WTC11 (cell line): ENCODE results near the gene ARHGAP8. TPM values are rescaled to one million over a fixed set of nuclear protein-coding genes. Genes with fewer than 3 reads are reported as not detected.

Experiments used
- ATAC-seq: fragments of 200-7000 bp; cut with Tn5 transposase; 2 replicates; pipeline ENCODE4 v1.10.0; 2021; ENCODE audit warnings: mild to moderate bottlenecking, moderate library complexity
- CTCF ChIA-PET: fragments of 300-600 bp; sonication (Branson Sonifier 250); formaldehyde crosslinking; loops from one replicate; lab custom pipeline; 2021; ENCODE audit warnings: antibody characterized with exemption; lab: Charles Lee
- POLR2A ChIA-PET: fragments of 350-600 bp; sonication (Branson Sonifier 250); formaldehyde crosslinking; loops from one replicate; lab custom pipeline; 2021; ENCODE audit warnings: antibody characterized with exemption; lab: Charles Lee
- DNase-seq: peaks from one replicate; pipeline ENCODE4 v3.0.0; 2021; ENCODE audit warnings: low spot score
- H3K27ac Mint-ChIP-seq: 2 replicates; pipeline ENCODE4 v1.8.0; 2021; ENCODE audit warnings: mixed read lengths
- H3K27me3 Mint-ChIP-seq: 2 replicates; pipeline ENCODE4 v1.8.0; 2021; ENCODE audit warnings: low read depth, mild to moderate bottlenecking, moderate library complexity, mixed read lengths
- H3K36me3 Mint-ChIP-seq: 2 replicates; pipeline ENCODE4 v1.8.0; 2021; ENCODE audit warnings: mixed read lengths
- H3K4me1 Mint-ChIP-seq: 2 replicates; pipeline ENCODE4 v1.8.0; 2022; ENCODE audit warnings: mixed read lengths
- H3K4me3 Mint-ChIP-seq: 2 replicates; pipeline ENCODE4 v1.8.0; 2021; ENCODE audit warnings: mild to moderate bottlenecking, moderate library complexity, mixed read lengths
- H3K9me3 Mint-ChIP-seq: 2 replicates; pipeline ENCODE4 v1.8.0; 2021; ENCODE audit warnings: mixed read lengths
- AR ChIP-seq: fragments of 250-450 bp; sonication (Bioruptor Pico); IDR thresholded peaks from 2 replicates; pipeline ENCODE4 v1.9.0; 2021; ENCODE audit warnings: mild to moderate bottlenecking
- CBFB ChIP-seq: sonication (generic); formaldehyde crosslinking; IDR thresholded peaks from 2 replicates; pipeline ENCODE4 v1.8.1; 2022; ENCODE audit warnings: mild to moderate bottlenecking, low read depth, missing genetic modification reagents
- CREM ChIP-seq: sonication (generic); formaldehyde crosslinking; IDR thresholded peaks from 2 replicates; pipeline ENCODE4 v1.8.1; 2022; ENCODE audit warnings: mild to moderate bottlenecking, missing genetic modification reagents, moderate library complexity
- FOXP1 ChIP-seq: sonication (generic); formaldehyde crosslinking; IDR thresholded peaks from 2 replicates; pipeline ENCODE4 v1.8.0; 2022; ENCODE audit warnings: missing genetic modification reagents, mild to moderate bottlenecking, moderate library complexity, borderline replicate concordance
- JUN ChIP-seq: sonication (generic); formaldehyde crosslinking; IDR thresholded peaks from 2 replicates; pipeline ENCODE4 v1.8.0; 2023; ENCODE audit warnings: mild to moderate bottlenecking, missing genetic modification reagents
- KAT7 ChIP-seq: sonication (generic); formaldehyde crosslinking; IDR thresholded peaks from 2 replicates; pipeline ENCODE4 v1.8.1; 2023; ENCODE audit warnings: missing genetic modification reagents, mild to moderate bottlenecking, borderline replicate concordance
- MLX ChIP-seq: sonication (generic); formaldehyde crosslinking; IDR thresholded peaks from 2 replicates; pipeline ENCODE4 v1.8.1; 2023; ENCODE audit warnings: mild to moderate bottlenecking, missing genetic modification reagents, moderate library complexity
- NFE2L1 ChIP-seq: sonication (generic); formaldehyde crosslinking; IDR thresholded peaks from 2 replicates; pipeline ENCODE4 v1.8.1; 2023; ENCODE audit warnings: missing genetic modification reagents
- NR3C1 ChIP-seq: sonication (generic); formaldehyde crosslinking; conservative IDR thresholded peaks from 2 replicates; pipeline ENCODE4 v1.8.1; 2023; ENCODE audit warnings: low read depth, mild to moderate bottlenecking, missing genetic modification reagents
- SOX15 ChIP-seq: fragments of 250-450 bp; sonication (Bioruptor Pico); IDR thresholded peaks from 2 replicates; pipeline ENCODE4 v1.9.0; 2021; ENCODE audit warnings: mild to moderate bottlenecking
- ZNF121 ChIP-seq: sonication (generic); formaldehyde crosslinking; IDR thresholded peaks from 2 replicates; pipeline ENCODE4 v1.8.0; 2023; ENCODE audit warnings: missing genetic modification reagents
- ZNF138 ChIP-seq: sonication (generic); formaldehyde crosslinking; conservative IDR thresholded peaks from 2 replicates; pipeline ENCODE4 v1.8.1; 2022; ENCODE audit warnings: mild to moderate bottlenecking, moderate library complexity, missing genetic modification reagents
- ZNF396 ChIP-seq: fragments of 250-450 bp; sonication (Bioruptor Pico); IDR thresholded peaks from 2 replicates; pipeline ENCODE4 v1.8.0; 2021; ENCODE audit warnings: mild to moderate bottlenecking, moderate library complexity, borderline replicate concordance
- total RNA-seq: library from RNA; stranded (reverse); gene quantifications from 3 replicates; pipeline ENCODE4 v1.2.3, GENCODE V29; 2021
- TF ChIP-seq, protein P1 (sequence below): sonication (generic); formaldehyde crosslinking; IDR thresholded peaks from 2 replicates; pipeline ENCODE4 v1.8.1; 2022; ENCODE audit warnings: mild to moderate bottlenecking, moderate library complexity, missing genetic modification reagents
- TF ChIP-seq, protein P2 (sequence below): sonication (generic); formaldehyde crosslinking; IDR thresholded peaks from 2 replicates; pipeline ENCODE4 v1.8.1; 2023; ENCODE audit warnings: mild to moderate bottlenecking, missing genetic modification reagents, moderate library complexity
- TF ChIP-seq, protein P3 (sequence below): fragments of 200-600 bp; IDR thresholded peaks from 2 replicates; pipeline ENCODE4 v1.8.0; 2022; ENCODE audit warnings: antibody characterized with exemption
- TF ChIP-seq, protein P4 (sequence below): sonication (generic); formaldehyde crosslinking; IDR thresholded peaks from 2 replicates; pipeline ENCODE4 v1.8.1; 2022; ENCODE audit warnings: mild to moderate bottlenecking, missing genetic modification reagents, moderate library complexity, borderline replicate concordance
- TF ChIP-seq, protein P5 (sequence below): sonication (generic); formaldehyde crosslinking; IDR thresholded peaks from 2 replicates; pipeline ENCODE4 v1.8.1; 2023; ENCODE audit warnings: mild to moderate bottlenecking, moderate library complexity, missing genetic modification reagents

Gene ARHGAP8
- total RNA-seq, 1 experiment from 2014 or later: 61.4 TPM

GRCh38 chr22:44869196-44869595 lies 116.8 kb downstream of the ARHGAP8 start:
- Mint-ChIP-seq H3K27me3 (no peaks in the 10 kb centered on the region; the same call in 1 of the 2 replicates), H3K27ac (0 out of 2 replicates have a peak overlapping the region, but pooled peaks have one; percentile 39), H3K9me3 (peaks cover 16% of the 10 kb centered on the region), H3K4me3 (no peak overlapping the region), H3K36me3 (peaks cover 23% of the 10 kb centered on the region), H3K4me1 (peaks cover 19% of the 10 kb centered on the region)
- TF ChIP-seq ZNF396 (CRISPR knock-in tag): no peak
- TF ChIP-seq, protein P1, sequence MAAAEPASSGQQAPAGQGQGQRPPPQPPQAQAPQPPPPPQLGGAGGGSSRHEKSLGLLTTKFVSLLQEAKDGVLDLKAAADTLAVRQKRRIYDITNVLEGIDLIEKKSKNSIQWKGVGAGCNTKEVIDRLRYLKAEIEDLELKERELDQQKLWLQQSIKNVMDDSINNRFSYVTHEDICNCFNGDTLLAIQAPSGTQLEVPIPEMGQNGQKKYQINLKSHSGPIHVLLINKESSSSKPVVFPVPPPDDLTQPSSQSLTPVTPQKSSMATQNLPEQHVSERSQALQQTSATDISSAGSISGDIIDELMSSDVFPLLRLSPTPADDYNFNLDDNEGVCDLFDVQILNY (CRISPR knock-in tag): no peak
- TF ChIP-seq, protein P2, sequence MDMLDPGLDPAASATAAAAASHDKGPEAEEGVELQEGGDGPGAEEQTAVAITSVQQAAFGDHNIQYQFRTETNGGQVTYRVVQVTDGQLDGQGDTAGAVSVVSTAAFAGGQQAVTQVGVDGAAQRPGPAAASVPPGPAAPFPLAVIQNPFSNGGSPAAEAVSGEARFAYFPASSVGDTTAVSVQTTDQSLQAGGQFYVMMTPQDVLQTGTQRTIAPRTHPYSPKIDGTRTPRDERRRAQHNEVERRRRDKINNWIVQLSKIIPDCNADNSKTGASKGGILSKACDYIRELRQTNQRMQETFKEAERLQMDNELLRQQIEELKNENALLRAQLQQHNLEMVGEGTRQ (CRISPR knock-in tag): 0 out of 2 replicates have a peak, but pooled peaks have one; percentile 14
- TF ChIP-seq, protein P3, sequence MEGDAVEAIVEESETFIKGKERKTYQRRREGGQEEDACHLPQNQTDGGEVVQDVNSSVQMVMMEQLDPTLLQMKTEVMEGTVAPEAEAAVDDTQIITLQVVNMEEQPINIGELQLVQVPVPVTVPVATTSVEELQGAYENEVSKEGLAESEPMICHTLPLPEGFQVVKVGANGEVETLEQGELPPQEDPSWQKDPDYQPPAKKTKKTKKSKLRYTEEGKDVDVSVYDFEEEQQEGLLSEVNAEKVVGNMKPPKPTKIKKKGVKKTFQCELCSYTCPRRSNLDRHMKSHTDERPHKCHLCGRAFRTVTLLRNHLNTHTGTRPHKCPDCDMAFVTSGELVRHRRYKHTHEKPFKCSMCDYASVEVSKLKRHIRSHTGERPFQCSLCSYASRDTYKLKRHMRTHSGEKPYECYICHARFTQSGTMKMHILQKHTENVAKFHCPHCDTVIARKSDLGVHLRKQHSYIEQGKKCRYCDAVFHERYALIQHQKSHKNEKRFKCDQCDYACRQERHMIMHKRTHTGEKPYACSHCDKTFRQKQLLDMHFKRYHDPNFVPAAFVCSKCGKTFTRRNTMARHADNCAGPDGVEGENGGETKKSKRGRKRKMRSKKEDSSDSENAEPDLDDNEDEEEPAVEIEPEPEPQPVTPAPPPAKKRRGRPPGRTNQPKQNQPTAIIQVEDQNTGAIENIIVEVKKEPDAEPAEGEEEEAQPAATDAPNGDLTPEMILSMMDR: no peak
- TF ChIP-seq, protein P4, sequence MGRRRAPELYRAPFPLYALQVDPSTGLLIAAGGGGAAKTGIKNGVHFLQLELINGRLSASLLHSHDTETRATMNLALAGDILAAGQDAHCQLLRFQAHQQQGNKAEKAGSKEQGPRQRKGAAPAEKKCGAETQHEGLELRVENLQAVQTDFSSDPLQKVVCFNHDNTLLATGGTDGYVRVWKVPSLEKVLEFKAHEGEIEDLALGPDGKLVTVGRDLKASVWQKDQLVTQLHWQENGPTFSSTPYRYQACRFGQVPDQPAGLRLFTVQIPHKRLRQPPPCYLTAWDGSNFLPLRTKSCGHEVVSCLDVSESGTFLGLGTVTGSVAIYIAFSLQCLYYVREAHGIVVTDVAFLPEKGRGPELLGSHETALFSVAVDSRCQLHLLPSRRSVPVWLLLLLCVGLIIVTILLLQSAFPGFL: no peak
- DNase-seq: no peak
- ChIA-PET CTCF (interaction anchor here (0.5 to 1.3 kb wide), 2 partner anchors 13 to 227 kb away, joined by 3 to 6 read pairs; no protein-coding TSS in a partner anchor), POLR2A (interaction anchor here (0.7 kb wide), 1 partner anchor 340 kb away, joined by 3 read pairs; no protein-coding TSS in a partner anchor)
- no peak for ATAC-seq

DNA sequence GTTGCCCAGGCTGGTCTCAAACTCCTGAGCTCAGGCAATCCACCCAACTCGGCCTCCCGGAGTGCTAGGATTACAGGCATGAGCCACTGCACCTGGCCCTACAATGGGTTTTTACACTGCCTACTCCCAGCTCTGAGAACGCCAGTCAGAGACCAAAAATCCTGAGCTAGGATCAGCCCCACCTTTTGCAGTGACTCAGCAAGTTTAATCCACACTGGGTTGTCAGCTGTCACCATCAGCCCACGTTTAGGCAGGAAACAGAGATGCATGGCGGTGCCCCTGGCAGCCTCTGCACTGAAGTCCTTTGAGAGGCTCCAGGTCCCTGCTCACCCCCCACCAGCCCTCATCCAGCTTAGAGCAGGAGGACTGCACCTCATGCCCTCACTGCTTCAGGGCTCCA lies 117.6 kb downstream of the ARHGAP8 start:
- ChIA-PET CTCF (interaction anchor here (0.9 to 1.3 kb wide), 3 partner anchors 49 to 339 kb away, joined by 4 to 6 read pairs (median 4); no protein-coding TSS in a partner anchor), POLR2A (interaction anchor here (0.6 kb wide), 1 partner anchor 138 kb away, joined by 3 read pairs; no protein-coding TSS in a partner anchor)
- Mint-ChIP-seq H3K27me3 (no peaks in the 10 kb centered on the region; the same call in 1 of the 2 replicates), H3K36me3 (peaks cover 29% of the 10 kb centered on the region), H3K4me1 (peaks cover 16% of the 10 kb centered on the region), H3K9me3 (peaks cover 16% of the 10 kb centered on the region)
- DNase-seq: no peak
- ATAC-seq: peak; percentile 31
- TF ChIP-seq CREM (CRISPR knock-in tag): no peak
- TF ChIP-seq NFE2L1 (CRISPR knock-in tag): peak; percentile 93
- TF ChIP-seq, all 79 proteins: peak for 1
- no peak overlapping the region for H3K4me3 Mint-ChIP-seq
- no peak overlapping the region for H3K27ac Mint-ChIP-seq

- Mint-ChIP-seq H3K27ac (no peak overlapping the region), H3K9me3 (peaks cover 25% of the 10 kb centered on the region), H3K27me3 (no peaks in the 10 kb centered on the region; the same call in 1 of the 2 replicates), H3K4me1 (peaks cover 15% of the 10 kb centered on the region), H3K36me3 (peaks cover 39% of the 10 kb centered on the region), H3K4me3 (no peak overlapping the region)
- ChIA-PET POLR2A (no interaction called here), CTCF (no interaction called here)
- no peak for ATAC-seq
- DNase-seq: no peak
- TF ChIP-seq, protein P1 (CRISPR knock-in tag): no peak
- TF ChIP-seq AR (no peak), JUN (no peak), NR3C1 (no peak), ZNF396 (CRISPR knock-in tag) (no peak), FOXP1 (no peak), KAT7 (CRISPR knock-in tag) (no peak), CBFB (CRISPR knock-in tag) (no peak), ZNF138 (CRISPR knock-in tag) (no peak), ZNF121 (CRISPR knock-in tag) (no peak), MLX (CRISPR knock-in tag) (no peak), SOX15 (CRISPR knock-in tag) (no peak)
- TF ChIP-seq, protein P2 (CRISPR knock-in tag): no peak
- TF ChIP-seq, protein P5, sequence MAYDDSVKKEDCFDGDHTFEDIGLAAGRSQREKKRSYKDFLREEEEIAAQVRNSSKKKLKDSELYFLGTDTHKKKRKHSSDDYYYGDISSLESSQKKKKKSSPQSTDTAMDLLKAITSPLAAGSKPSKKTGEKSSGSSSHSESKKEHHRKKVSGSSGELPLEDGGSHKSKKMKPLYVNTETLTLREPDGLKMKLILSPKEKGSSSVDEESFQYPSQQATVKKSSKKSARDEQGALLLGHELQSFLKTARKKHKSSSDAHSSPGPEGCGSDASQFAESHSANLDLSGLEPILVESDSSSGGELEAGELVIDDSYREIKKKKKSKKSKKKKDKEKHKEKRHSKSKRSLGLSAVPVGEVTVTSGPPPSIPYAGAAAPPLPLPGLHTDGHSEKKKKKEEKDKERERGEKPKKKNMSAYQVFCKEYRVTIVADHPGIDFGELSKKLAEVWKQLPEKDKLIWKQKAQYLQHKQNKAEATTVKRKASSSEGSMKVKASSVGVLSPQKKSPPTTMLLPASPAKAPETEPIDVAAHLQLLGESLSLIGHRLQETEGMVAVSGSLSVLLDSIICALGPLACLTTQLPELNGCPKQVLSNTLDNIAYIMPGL (CRISPR knock-in tag): no peak
Measured at GRCh38 chr22:44871782-44872181, 119.4 kb downstream of the ARHGAP8 start.
